HG03139 (cell line): ENCODE measurements around the gene ARFIP2.

Experiments used
- ATAC-seq: cut with Tn5 transposase; IDR thresholded peaks from one replicate; pipeline ENCODE4 v1.9.1; 2021; ENCODE audit not compliant: unreplicated experiment

The ARFIP2 gene

DNA sequence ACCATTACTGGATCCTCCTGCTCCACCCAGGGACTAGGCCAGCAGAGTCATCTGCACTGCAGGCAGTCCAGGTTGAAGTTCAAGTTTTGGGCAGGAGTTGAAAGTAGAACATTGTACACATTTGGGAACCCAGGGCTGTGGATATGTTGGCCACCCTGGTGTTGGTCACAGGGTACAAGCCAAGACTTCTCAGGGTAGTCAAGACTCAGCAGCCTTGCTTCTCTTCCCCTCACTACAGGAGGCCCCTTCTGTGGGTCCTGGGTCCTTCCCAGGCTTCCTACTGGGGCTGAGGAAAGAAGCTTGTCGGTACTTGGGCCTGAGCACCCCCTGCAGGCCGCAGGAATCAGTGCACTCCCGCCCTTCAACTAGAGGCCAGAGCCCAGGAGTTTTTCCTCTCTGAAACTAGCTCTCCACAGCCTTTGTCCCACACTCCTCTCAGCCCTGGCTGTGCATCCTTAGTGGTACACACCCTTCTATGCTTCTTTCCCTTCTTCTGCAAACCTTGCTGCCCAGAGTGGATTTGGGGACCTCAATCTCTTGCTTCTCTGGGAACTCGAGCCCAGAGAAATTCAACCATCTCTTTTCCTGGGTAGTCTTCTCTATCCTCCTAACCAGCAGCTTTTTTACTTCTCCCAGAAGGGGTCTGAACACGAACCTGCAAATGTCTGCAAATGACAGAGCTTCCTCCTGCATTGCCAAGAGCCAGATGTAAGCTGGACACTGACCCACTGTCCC, 37.7 kb downstream of the ARFIP2 start:
- ATAC-seq: peak; percentile 73

DNA sequence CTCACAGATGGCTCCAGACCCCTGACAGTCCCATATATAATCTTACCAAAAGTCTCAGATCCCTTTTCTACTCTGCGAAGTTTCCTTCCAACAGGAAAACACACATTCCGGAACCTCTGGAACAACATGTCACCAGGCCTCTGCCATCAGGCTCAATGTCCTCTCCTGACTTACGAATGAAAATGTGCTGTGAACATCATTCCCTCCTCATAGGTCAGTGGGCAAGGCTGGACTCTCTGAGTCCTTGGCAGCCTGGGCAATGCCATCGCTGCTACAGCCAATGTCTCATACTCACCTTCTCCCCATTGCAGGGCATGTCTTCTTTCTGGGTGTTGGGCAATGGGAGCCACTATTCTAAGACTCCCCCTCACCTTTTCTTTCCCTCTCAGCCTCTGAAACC, 38.7 kb downstream of the ARFIP2 start:
- no peak for ATAC-seq

DNA sequence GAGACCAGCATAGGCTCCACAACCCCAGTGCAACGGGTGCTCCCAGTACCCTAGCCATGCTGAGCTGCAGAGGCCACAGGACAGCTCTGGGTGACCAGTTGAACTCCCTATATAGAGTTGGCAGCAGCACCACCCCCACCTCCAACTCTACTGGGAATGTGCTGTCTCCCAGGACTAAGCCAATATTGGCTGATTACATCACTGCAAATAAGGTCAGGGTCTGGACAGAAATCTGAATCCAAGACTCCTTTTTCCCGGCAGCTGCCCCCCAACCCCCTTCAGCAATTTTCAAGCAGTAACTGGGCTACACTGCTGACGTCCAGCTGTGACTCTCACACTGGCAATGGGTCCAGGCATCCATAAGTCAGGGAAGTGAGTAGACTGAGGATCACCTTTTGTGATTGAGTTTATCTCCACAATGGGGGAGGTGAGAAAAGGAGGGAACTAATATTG, 40.2 kb downstream of the ARFIP2 start, which contains the start of gene HPX:
Gene HPX (minus strand): TSS at position 82 of the 453 bp plus-strand sequence. CDS start 24 bp downstream, at position 58.
- ATAC-seq: no peak

DNA sequence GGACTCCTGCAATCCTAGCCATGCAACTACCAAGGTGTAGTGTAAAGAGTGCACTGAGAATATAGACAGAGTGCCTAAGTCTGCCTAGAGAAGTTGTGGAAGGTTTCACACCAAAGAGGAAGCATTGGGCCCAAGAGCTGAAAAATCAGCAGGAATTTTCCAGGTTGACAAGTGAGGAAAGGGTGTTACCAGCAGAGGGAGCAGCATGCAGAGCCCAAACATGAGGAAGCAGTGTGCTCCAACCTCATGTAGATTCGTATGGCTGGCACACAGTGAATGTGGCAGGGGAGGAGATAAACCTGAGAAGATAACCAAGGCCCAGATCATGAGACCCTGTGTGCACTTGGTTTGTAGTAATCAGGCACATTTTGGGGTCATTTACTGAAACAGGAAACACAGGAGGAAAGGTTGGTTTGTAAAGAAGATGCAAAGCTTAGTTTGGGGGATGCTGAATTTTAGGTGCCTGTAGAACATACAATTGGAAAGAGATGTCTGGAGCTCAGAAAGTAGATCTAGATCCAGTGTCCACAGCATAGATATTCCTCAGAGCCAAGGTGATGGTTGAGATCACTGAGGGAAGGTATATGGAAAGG, 42.1 kb downstream of the ARFIP2 start:
- no peak for ATAC-seq

DNA sequence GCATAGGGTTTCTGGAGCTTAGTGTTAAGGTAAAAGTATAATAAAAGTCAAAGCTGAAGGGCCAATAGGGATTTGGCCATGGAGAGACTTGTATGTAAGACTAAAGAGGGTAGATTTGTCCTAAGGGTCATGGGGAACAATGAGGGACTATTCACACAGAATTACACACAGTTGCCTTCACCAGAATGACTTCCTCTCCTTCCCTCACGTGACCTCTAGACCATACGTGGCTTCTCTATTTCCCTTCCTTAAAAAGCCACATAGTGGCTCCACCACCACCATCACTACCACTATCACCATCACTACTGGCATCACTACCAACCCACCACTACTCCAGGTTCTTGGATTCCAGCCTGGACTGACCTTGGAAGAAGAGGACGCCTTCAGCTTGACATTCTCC, 43.1 kb downstream of the ARFIP2 start:
- ATAC-seq: no peak

DNA sequence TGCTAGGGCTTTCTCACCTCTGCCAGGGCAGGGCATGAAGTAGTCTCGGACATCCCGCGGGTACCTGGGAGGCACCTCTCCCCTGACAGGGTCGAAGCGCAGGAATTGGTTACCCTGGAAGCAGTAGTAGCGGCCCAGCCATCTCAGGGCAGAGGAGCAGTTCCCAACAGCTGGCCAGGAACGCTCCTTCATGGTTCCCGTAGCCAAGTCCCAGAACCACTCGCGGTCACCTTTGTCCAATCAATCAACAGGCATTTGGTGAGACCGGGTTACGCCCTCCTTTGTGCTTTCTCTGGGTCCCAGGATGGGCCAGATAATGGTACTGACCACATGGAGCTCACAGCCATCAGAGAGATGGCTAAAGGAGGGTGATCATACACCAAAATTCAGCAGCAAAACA, 43.7 kb downstream of the ARFIP2 start:
- ATAC-seq: no peak

DNA sequence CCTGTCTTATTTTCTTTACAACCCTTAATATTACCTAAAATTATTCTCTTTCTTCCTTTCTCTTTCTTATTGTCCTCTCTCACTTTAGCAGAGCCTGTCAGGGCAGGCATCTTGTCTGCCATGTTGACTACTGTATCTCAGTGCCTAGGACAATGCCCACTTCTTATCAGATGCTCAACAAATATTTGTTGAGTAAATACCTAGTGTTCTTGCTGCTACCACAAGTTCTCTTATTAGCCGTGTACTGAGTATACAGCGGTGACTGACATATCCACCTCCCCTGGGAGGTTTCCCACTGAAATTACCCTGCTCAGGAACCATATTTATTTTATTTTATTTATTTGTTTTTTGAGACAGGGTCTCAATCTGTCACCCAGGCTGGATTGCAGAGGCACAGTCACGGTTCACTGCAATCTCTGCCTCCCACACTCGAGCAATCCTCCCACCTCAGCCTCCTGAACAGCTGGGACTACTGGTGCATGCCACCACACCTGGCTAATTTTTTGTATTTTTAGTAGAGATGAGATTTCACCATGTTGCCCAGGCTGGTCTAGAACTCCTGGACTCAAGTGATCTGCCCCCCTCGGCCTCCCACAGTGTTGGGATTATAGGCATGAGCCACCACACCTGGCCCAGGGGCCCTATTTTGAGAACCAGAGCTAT, 47.0 kb downstream of the ARFIP2 start:
- ATAC-seq: no peak

DNA sequence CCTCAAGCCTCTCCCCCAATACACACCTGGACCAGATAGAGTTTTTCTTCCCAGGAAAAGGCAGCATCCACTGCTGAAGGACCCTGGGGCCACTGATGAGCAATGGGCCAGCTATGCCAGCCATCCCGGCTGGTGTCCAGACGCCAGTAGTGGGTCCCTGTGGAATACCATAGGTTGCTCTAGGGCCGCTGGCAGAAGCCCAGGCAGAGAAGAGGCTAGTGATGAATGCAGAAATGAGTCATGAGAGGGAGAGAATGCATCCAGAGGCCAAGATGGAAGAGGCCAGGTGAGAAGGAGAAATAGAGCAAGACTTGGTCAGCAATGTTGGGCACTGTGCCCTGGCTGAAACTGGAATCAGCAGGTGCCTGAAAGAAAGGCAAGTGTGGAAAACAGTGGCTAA, 49.3 kb downstream of the ARFIP2 start:
- no peak for ATAC-seq

DNA sequence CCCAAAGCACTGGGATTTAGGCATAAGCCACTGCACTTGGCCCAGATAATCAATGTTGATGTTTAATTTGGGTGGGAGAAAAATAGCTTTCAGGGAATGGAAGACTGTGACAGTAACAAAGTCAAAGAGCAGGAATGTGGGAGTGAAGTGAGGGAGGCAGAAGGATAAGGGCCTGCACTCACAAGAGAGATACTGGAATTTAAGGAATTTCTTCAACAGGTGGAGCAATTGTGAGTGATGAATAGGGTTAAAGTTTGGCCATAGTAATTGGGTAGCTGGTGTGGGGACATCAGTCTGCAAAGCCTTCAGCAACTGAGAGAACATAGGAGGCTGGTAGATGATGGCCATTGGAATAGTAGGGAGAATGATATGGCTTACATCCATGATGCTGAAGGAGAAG, 53.6 kb downstream of the ARFIP2 start:
- no peak for ATAC-seq
